Endothelial cell of umbilical vein (primary cell): ENCODE results near the gene DCC. TPM values are rescaled to one million over a fixed set of nuclear protein-coding genes. Genes with fewer than 3 reads are reported as not detected.

Source experiments
- BruUV-seq: library from RNA; stranded (reverse); fragments of 400-500 nt; replicated peaks from 2 replicates; lab custom pipeline; 2021; lab: Mats Ljungman, UMichigan
- CTCF ChIA-PET: fragments of 300-600, 350-600 bp; sonication (Branson Sonifier 250); formaldehyde crosslinking; loops from one replicate; lab custom pipeline; 2021; ENCODE audit warnings: antibody characterized with exemption, inconsistent platforms; lab: Charles Lee
- POLR2A ChIA-PET: fragments of 300-600, 350-600 bp; sonication (Branson Sonifier 250); formaldehyde crosslinking; loops from one replicate; lab custom pipeline; 2021; ENCODE audit warnings: antibody characterized with exemption, inconsistent platforms; lab: Charles Lee
- DNase-seq: peaks from one replicate; pipeline ENCODE4 v3.0.0-alpha.2; 2011; ENCODE audit warnings: low read depth, low spot score
- FAIRE-seq: peaks from 2 replicates; lab custom pipeline; 2011; peaks lifted over from hg19 to GRCh38; lab: Jason Lieb, UNC
- H2AFZ ChIP-seq: 2 replicates; pipeline ENCODE4 v1.6.0; 2012; ENCODE audit warnings: low read depth, low read length, control low read depth, inconsistent platforms
- H3K27ac ChIP-seq: 2 replicates; pipeline ENCODE4 v1.5.1; 2011; ENCODE audit warnings: low read depth, mild to moderate bottlenecking, control low read depth, low read length, moderate library complexity; ENCODE audit not compliant: insufficient read depth
- H3K27me3 ChIP-seq, 2 experiments: 2 replicates each; pipeline versions ENCODE4 v1.6.0 to v1.6.1; 2011; ENCODE audit warnings: low read length in 2 of 2, mixed read lengths in 1 of 2; ENCODE audit not compliant: control insufficient read depth in 2 of 2, insufficient read depth in 2 of 2
- H3K36me3 ChIP-seq, 2 experiments: 2 replicates in 1 of 2; 3 replicates in 1 of 2; pipeline ENCODE4 v1.5.1; 2011; ENCODE audit warnings: low read length in 2 of 2, mild to moderate bottlenecking in 1 of 2, moderate library complexity in 1 of 2; ENCODE audit not compliant: control insufficient read depth in 2 of 2, insufficient read depth in 2 of 2; ENCODE audit errors: extremely low read depth in 1 of 2
- H3K4me1 ChIP-seq: 3 replicates; pipeline ENCODE4 v1.5.1; 2011; ENCODE audit warnings: mild to moderate bottlenecking, low read length; ENCODE audit not compliant: control insufficient read depth, insufficient read depth; ENCODE audit errors: extremely low read depth
- H3K4me2 ChIP-seq: 2 replicates; pipeline ENCODE4 v1.6.1; 2011; ENCODE audit warnings: low read length, control low read depth, mixed read lengths; ENCODE audit not compliant: insufficient read depth
- H3K4me3 ChIP-seq, 3 experiments: fragments of 200-600 bp in 1 of 3; sonication (generic), shearing (Covaris generic) in 1 of 3; replicated peaks in 1 of 3; 2 replicates each; pipeline ENCODE4 v1.5.1; 2011 to 2016; ENCODE audit warnings: control low read depth in 3 of 3, low read length in 3 of 3, mild to moderate bottlenecking in 2 of 3, inconsistent platforms in 1 of 3, low read depth in 1 of 3, moderate library complexity in 1 of 3; ENCODE audit not compliant: insufficient read depth in 1 of 3
- H3K79me2 ChIP-seq: 2 replicates; pipeline ENCODE4 v1.6.0; 2012; ENCODE audit warnings: low read length, inconsistent platforms; ENCODE audit not compliant: control insufficient read depth, insufficient read depth
- H3K9ac ChIP-seq: replicated peaks from 2 replicates; pipeline ENCODE3; 2011; ENCODE audit warnings: low read length, control low read depth; ENCODE audit not compliant: insufficient read depth; ENCODE audit errors: extremely low read depth
- H3K9me1 ChIP-seq: replicated peaks from 3 replicates; pipeline ENCODE4 v1.6.0; 2011; ENCODE audit warnings: mild to moderate bottlenecking, low read length; ENCODE audit not compliant: control insufficient read depth, insufficient read depth; ENCODE audit errors: extremely low read depth
- H3K9me3 ChIP-seq: replicated peaks from 2 replicates; pipeline ENCODE4 v1.5.1; 2012; ENCODE audit warnings: low read length, inconsistent platforms; ENCODE audit not compliant: control insufficient read depth, insufficient read depth
- H4K20me1 ChIP-seq: replicated peaks from 2 replicates; pipeline ENCODE3; 2011; ENCODE audit warnings: mild to moderate bottlenecking, low read length; ENCODE audit not compliant: control insufficient read depth, insufficient read depth; ENCODE audit errors: extremely low read depth
- CTCF ChIP-seq, 2 donors: IDR thresholded peaks; 1 replicate in 1 of 2; 2 replicates in 1 of 2; pipeline ENCODE4 v1.5.1; 2011; ENCODE audit warnings: low read length in 2 of 2, mild to moderate bottlenecking in 2 of 2, moderate library complexity in 2 of 2, control low read depth in 1 of 2, inconsistent platforms in 1 of 2, low read depth in 1 of 2; ENCODE audit not compliant: insufficient read depth in 1 of 2; ENCODE audit errors: extremely low read depth in 1 of 2
- EZH2 ChIP-seq: IDR thresholded peaks from 2 replicates; pipeline ENCODE4 v1.6.1; 2012; ENCODE audit warnings: borderline replicate concordance, low read depth, mild to moderate bottlenecking, moderate library complexity, low read length, inconsistent platforms; ENCODE audit not compliant: severe bottlenecking
- FOS ChIP-seq: IDR thresholded peaks from 2 replicates; pipeline ENCODE4 v1.6.1; 2011; ENCODE audit warnings: mild to moderate bottlenecking, low read length, moderate library complexity, borderline replicate concordance; ENCODE audit not compliant: insufficient read depth
- GATA2 ChIP-seq: IDR thresholded peaks from 2 replicates; pipeline ENCODE4 v1.7.0; 2011; ENCODE audit warnings: low read depth, mild to moderate bottlenecking, moderate library complexity, mixed read lengths, low read length; ENCODE audit not compliant: insufficient read length, insufficient read depth
- JUN ChIP-seq: IDR thresholded peaks from 2 replicates; pipeline ENCODE4 v1.6.1; 2011; ENCODE audit warnings: borderline replicate concordance, low read depth; ENCODE audit not compliant: insufficient read length, insufficient read depth
- MYC ChIP-seq: IDR thresholded peaks from one replicate; pipeline ENCODE4 v1.6.1; 2011; ENCODE audit warnings: mild to moderate bottlenecking, low read depth, low read length
- POLR2A ChIP-seq: IDR thresholded peaks from 2 replicates; pipeline ENCODE4 v1.6.1; 2012; ENCODE audit warnings: low read depth, mild to moderate bottlenecking, control low read depth, low read length
- POLR2AphosphoS5 ChIP-seq: IDR thresholded peaks from 2 replicates; pipeline ENCODE4 v1.6.1; 2012; ENCODE audit warnings: low read depth, mild to moderate bottlenecking, control low read depth, low read length, moderate library complexity; ENCODE audit not compliant: insufficient read depth
- dilution Hi-C: fragments of 300-500 bp; cut with MboI; formaldehyde crosslinking; loops from one replicate; pipeline ENCODE4 v1.15.0; 2019; ENCODE audit warnings: low sequenced_read_pairs; ENCODE audit not compliant: extremely low pct_ligation_motif_present
- intact Hi-C: fragments of 100-400 bp; cut with micrococcal nuclease; formaldehyde crosslinking; loops from one replicate; pipeline ENCODE4 v1.10.0; 2022
- polyA plus RNA-seq, 4 experiments: library from polyadenylated mRNA; depleted of rRNA in 3 of 4; stranded (reverse) in 3 of 4; unstranded in 1 of 4; fragments of >200 nt; gene quantifications; 2 replicates each; pipeline versions ENCODE4 v1.2.1 to v1.2.3, GENCODE V29; 2011 to 2012; ENCODE audit warnings: missing spikeins in 1 of 4
- total RNA-seq: library from RNA; stranded (reverse); gene quantifications from 2 replicates; pipeline ENCODE4 v1.2.3, GENCODE V29; 2021
- TF ChIP-seq, protein P1 (sequence below): IDR thresholded peaks from 2 replicates; pipeline ENCODE4 v1.6.1; 2011; ENCODE audit not compliant: insufficient read depth, insufficient read length

Gene DCC
- total and polyA plus RNA-seq, 2 donors (not counting 3 experiments of a cell fraction or from before 2014, with no cell fraction given): not detected

DNA sequence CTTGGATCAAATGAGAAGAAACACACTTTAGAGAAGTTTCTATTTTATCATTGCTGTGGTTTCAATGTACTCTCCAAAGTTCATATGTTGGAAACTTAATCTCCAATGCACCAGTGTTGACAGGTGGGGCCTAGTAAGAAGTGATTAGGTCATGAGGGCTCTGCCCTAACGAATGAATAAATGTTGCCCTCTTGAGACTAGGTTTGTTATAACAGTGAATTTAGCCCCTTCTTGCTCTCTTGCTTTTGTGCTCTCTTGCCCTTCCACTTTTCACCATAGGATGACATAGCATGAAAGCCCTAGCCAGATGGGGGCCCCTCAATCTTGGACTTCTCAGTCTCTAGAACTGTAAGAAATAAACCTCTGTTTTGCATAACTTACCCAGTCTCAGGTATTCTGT lies 664.8 kb downstream of the DCC start:
- no peak overlapping the region for H3K4me2 ChIP-seq
- no peak overlapping the region for H3K4me3 ChIP-seq
- no peaks in the 10 kb centered on the region for H3K9me1 ChIP-seq
- H3K27ac ChIP-seq: no peak overlapping the region
- H3K9me3 ChIP-seq: peaks cover 1% of the 10 kb centered on the region
- no peaks in the 10 kb centered on the region for H3K27me3 ChIP-seq
- no peak for FAIRE-seq
- ChIA-PET CTCF (no interaction called here), POLR2A (no interaction called here)
- BruUV-seq: no TSS peak
- TF ChIP-seq MYC (no peak), FOS (no peak), GATA2 (no peak), EZH2 (no peak)
- DNase-seq: no peak
- dilution Hi-C loops (no loop called here), intact Hi-C loops (no loop called here)
- H2AFZ ChIP-seq: no peak overlapping the region
- no peaks in the 10 kb centered on the region for H4K20me1 ChIP-seq
- H3K79me2 ChIP-seq: no peaks in the 10 kb centered on the region
- H3K9ac ChIP-seq: no peak overlapping the region
- H3K36me3 ChIP-seq: no peaks in the 10 kb centered on the region
- no peaks in the 10 kb centered on the region for H3K4me1 ChIP-seq

- TF ChIP-seq GATA2: no peak
- no peak for TF ChIP-seq CTCF (IDR thresholded peaks at IDR 0.05; ENCODE audit: extremely low read depth in 1 of 2, insufficient read depth in 1 of 2, low read depth in 1 of 2, low read length in 2 of 2)
- TF ChIP-seq POLR2A: no peak
- TF ChIP-seq EZH2: no peak
- no peak for TF ChIP-seq FOS
- no peak for TF ChIP-seq MYC
- no peak for TF ChIP-seq JUN
- TF ChIP-seq POLR2AphosphoS5: no peak
- TF ChIP-seq, protein P1, sequence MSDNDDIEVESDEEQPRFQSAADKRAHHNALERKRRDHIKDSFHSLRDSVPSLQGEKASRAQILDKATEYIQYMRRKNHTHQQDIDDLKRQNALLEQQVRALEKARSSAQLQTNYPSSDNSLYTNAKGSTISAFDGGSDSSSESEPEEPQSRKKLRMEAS: no peak
- dilution Hi-C loops: no loop called here
- H3K9me1 ChIP-seq: no peaks in the 10 kb centered on the region
- no peaks in the 10 kb centered on the region for H3K4me1 ChIP-seq
- no peak for DNase-seq
- H2AFZ ChIP-seq: no peak overlapping the region
- H3K9ac ChIP-seq: no peak overlapping the region
- H3K36me3 ChIP-seq: no peaks in the 10 kb centered on the region
- BruUV-seq: no TSS peak
- no peak overlapping the region for H3K4me3 ChIP-seq
- H4K20me1 ChIP-seq: no peaks in the 10 kb centered on the region
- H3K27me3 ChIP-seq: no peaks in the 10 kb centered on the region
- no peak for FAIRE-seq
- H3K27ac ChIP-seq: no peak overlapping the region
- no peak overlapping the region for H3K4me2 ChIP-seq
- peaks cover 3% of the 10 kb centered on the region for H3K9me3 ChIP-seq
- H3K79me2 ChIP-seq: no peaks in the 10 kb centered on the region
- intact Hi-C loops: no loop called here
- ChIA-PET CTCF (no interaction called here), POLR2A (no interaction called here)
These were observed 678.8 kb downstream of the DCC start for GRCh38 chr18:53018791-53019190.
